ENCODE results near the gene OPRL1.
A peak's percentile ranks its signal among the peaks of the same experiment; 100 is the strongest.

The OPRL1 gene

GRCh38 chr20:64039293-64040160, 40.4 kb upstream of the OPRL1 start:
- Mint-ChIP-seq H3K36me3 (peaks cover under 1% of the 10 kb centered on the region), H3K4me3 (peak overlapping the region; percentile 80), H3K9me3 (no peaks in the 10 kb centered on the region), H3K4me1 (peaks cover 31% of the 10 kb centered on the region), H3K27me3 (peaks cover 21% of the 10 kb centered on the region), H3K27ac (no peak overlapping the region)
- ATAC-seq, result no peak

GRCh38 chr20:64040231-64041039, 39.4 kb upstream of the OPRL1 start:
- no peaks in the 10 kb centered on the region for H3K36me3 Mint-ChIP-seq
- no peak for ATAC-seq
- peak overlapping the region; percentile 22 for H3K4me3 Mint-ChIP-seq
- peaks cover 30% of the 10 kb centered on the region for H3K27me3 Mint-ChIP-seq
- H3K27ac Mint-ChIP-seq, result no peak overlapping the region
- no peaks in the 10 kb centered on the region for H3K9me3 Mint-ChIP-seq
- H3K4me1 Mint-ChIP-seq, result peaks cover 23% of the 10 kb centered on the region

- H3K4me3 Mint-ChIP-seq, result no peak overlapping the region
- peaks cover 23% of the 10 kb centered on the region for H3K4me1 Mint-ChIP-seq
- H3K9me3 Mint-ChIP-seq, result no peaks in the 10 kb centered on the region
- H3K27ac Mint-ChIP-seq, result no peak overlapping the region
- no peak for ATAC-seq
- H3K36me3 Mint-ChIP-seq, result no peaks in the 10 kb centered on the region
- H3K27me3 Mint-ChIP-seq, result peaks cover 37% of the 10 kb centered on the region
Observed at GRCh38 chr20:64041040-64041780, 38.7 kb upstream of the OPRL1 start.

- ATAC-seq, result no peak
- peak overlapping the region; percentile 80 for H3K4me3 Mint-ChIP-seq
- peak overlapping the region; percentile 80 for H3K27ac Mint-ChIP-seq
- H3K27me3 Mint-ChIP-seq, result peaks cover 42% of the 10 kb centered on the region
- H3K36me3 Mint-ChIP-seq, result no peaks in the 10 kb centered on the region
- no peaks in the 10 kb centered on the region for H3K9me3 Mint-ChIP-seq
- H3K4me1 Mint-ChIP-seq, result peaks cover 23% of the 10 kb centered on the region
Observed at GRCh38 chr20:64041781-64042053, 38.2 kb upstream of the OPRL1 start.

- Mint-ChIP-seq H3K27me3 (peaks cover 44% of the 10 kb centered on the region), H3K4me1 (peaks cover 23% of the 10 kb centered on the region), H3K9me3 (no peaks in the 10 kb centered on the region), H3K27ac (peak overlapping the region; percentile 80), H3K36me3 (no peaks in the 10 kb centered on the region), H3K4me3 (peak overlapping the region; percentile 80)
- ATAC-seq, result no peak
Observed at GRCh38 chr20:64042054-64042781, 37.7 kb upstream of the OPRL1 start.

GRCh38 chr20:64043768-64044167, 36.1 kb upstream of the OPRL1 start:
- no peak overlapping the region for H3K4me3 Mint-ChIP-seq
- ATAC-seq, result no peak
- H3K4me1 Mint-ChIP-seq, result peaks cover 15% of the 10 kb centered on the region
- peaks cover 46% of the 10 kb centered on the region for H3K27me3 Mint-ChIP-seq
- H3K36me3 Mint-ChIP-seq, result no peaks in the 10 kb centered on the region
- H3K27ac Mint-ChIP-seq, result no peak overlapping the region
- H3K9me3 Mint-ChIP-seq, result no peaks in the 10 kb centered on the region

GRCh38 chr20:64044484-64045247, 35.2 kb upstream of the OPRL1 start:
- Mint-ChIP-seq H3K4me3 (no peak overlapping the region), H3K4me1 (peaks cover 11% of the 10 kb centered on the region), H3K9me3 (no peaks in the 10 kb centered on the region), H3K27me3 (peaks cover 47% of the 10 kb centered on the region), H3K36me3 (no peaks in the 10 kb centered on the region), H3K27ac (no peak overlapping the region)
- no peak for ATAC-seq

GRCh38 chr20:64045346-64046011, 34.4 kb upstream of the OPRL1 start:
- no peaks in the 10 kb centered on the region for H3K36me3 Mint-ChIP-seq
- no peaks in the 10 kb centered on the region for H3K9me3 Mint-ChIP-seq
- no peak overlapping the region for H3K27ac Mint-ChIP-seq
- no peak for ATAC-seq
- H3K4me3 Mint-ChIP-seq, result no peak overlapping the region
- peaks cover 55% of the 10 kb centered on the region for H3K27me3 Mint-ChIP-seq
- H3K4me1 Mint-ChIP-seq, result peaks cover 10% of the 10 kb centered on the region

- H3K9me3 Mint-ChIP-seq, result no peaks in the 10 kb centered on the region
- peaks cover 8% of the 10 kb centered on the region for H3K4me1 Mint-ChIP-seq
- no peak overlapping the region for H3K27ac Mint-ChIP-seq
Observed at GRCh38 chr20:64047046-64047389, 32.9 kb upstream of the OPRL1 start.

GRCh38 chr20:64047968-64048401, 31.9 kb upstream of the OPRL1 start:
- no peak overlapping the region for H3K27ac Mint-ChIP-seq
- H3K9me3 Mint-ChIP-seq, result no peaks in the 10 kb centered on the region
- no peak for ATAC-seq
- peaks cover 5% of the 10 kb centered on the region for H3K4me1 Mint-ChIP-seq
- H3K4me3 Mint-ChIP-seq, result no peak overlapping the region
- H3K36me3 Mint-ChIP-seq, result no peaks in the 10 kb centered on the region
- peaks cover 78% of the 10 kb centered on the region for H3K27me3 Mint-ChIP-seq

More at GRCh38 chr20:64047046-64047389, 32.9 kb upstream of the OPRL1 start:
- Mint-ChIP-seq H3K27me3 (peaks cover 70% of the 10 kb centered on the region), H3K4me3 (no peak overlapping the region), H3K36me3 (no peaks in the 10 kb centered on the region)
- ATAC-seq, result no peak

GRCh38 chr20:64048402-64049044, 31.4 kb upstream of the OPRL1 start:
- no peaks in the 10 kb centered on the region for H3K36me3 Mint-ChIP-seq
- peaks cover 83% of the 10 kb centered on the region for H3K27me3 Mint-ChIP-seq
- H3K4me1 Mint-ChIP-seq, result peaks cover 11% of the 10 kb centered on the region
- ATAC-seq, result no peak
- no peak overlapping the region for H3K4me3 Mint-ChIP-seq
- H3K27ac Mint-ChIP-seq, result no peak overlapping the region
- no peaks in the 10 kb centered on the region for H3K9me3 Mint-ChIP-seq

- Mint-ChIP-seq H3K4me3 (peak within 1 kb of the TSS; percentile 66), H3K27ac (no peak within 1 kb of the TSS), H3K4me1 (peaks cover 14% of the 10 kb centered on the region), H3K36me3 (no peaks in the 10 kb centered on the region), H3K9me3 (no peaks in the 10 kb centered on the region), H3K27me3 (peaks cover 83% of the 10 kb centered on the region)
- ATAC-seq, result peak; percentile 32
Observed at GRCh38 chr20:64049060-64049877, 30.6 kb upstream of the OPRL1 start, which contains the start of gene SOX18. TSS of gene SOX18 (minus strand) at chr20:64049639. CDS start at chr20:64049516, 123 bp downstream.

GRCh38 chr20:64049878-64050260, 30.0 kb upstream of the OPRL1 start:
- Mint-ChIP-seq H3K4me3 (peak overlapping the region; percentile 66), H3K4me1 (peaks cover 14% of the 10 kb centered on the region), H3K27me3 (peaks cover 83% of the 10 kb centered on the region)

More at GRCh38 chr20:64049878-64050260, 30.0 kb upstream of the OPRL1 start:
- no peaks in the 10 kb centered on the region for H3K36me3 Mint-ChIP-seq
- no peaks in the 10 kb centered on the region for H3K9me3 Mint-ChIP-seq
- H3K27ac Mint-ChIP-seq, result no peak overlapping the region
- ATAC-seq, result no peak
